Skeletal muscle cell (primary cell): Measurements from ENCODE around the gene AQP1.

Experiments
- DNase-seq: peaks from one replicate; pipeline ENCODE4 v3.0.0-alpha.2; 2010; ENCODE audit warnings: low read depth
- H3K4me3 ChIP-seq: 2 replicates; pipeline ENCODE4 v1.5.1; 2011; ENCODE audit warnings: low read depth, mild to moderate bottlenecking, control low read depth, low read length, moderate library complexity

AQP1 gene

DNA sequence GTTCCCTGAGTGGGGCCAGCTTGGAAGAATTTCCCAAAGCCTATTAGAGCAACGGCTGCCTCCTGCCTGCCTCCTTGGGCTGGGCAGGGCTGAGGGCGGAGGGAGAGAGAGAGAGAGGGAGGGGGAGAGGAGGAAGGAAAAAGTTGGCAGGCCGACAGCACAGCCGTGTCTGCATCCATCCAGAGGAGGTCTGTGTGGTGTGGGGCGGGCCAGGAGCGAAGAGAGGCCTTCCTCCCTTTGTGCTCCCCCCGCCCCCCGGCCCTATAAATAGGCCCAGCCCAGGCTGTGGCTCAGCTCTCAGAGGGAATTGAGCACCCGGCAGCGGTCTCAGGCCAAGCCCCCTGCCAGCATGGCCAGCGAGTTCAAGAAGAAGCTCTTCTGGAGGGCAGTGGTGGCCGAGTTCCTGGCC is at the start of gene AQP1:
Gene AQP1, plus strand, starts transcription at position 293 of the 409 bp plus-strand sequence. Its CDS starts 57 bp downstream, at position 350.
- DNase-seq: no peak
- H3K4me3 ChIP-seq: no peak within 1 kb of the TSS

DNA sequence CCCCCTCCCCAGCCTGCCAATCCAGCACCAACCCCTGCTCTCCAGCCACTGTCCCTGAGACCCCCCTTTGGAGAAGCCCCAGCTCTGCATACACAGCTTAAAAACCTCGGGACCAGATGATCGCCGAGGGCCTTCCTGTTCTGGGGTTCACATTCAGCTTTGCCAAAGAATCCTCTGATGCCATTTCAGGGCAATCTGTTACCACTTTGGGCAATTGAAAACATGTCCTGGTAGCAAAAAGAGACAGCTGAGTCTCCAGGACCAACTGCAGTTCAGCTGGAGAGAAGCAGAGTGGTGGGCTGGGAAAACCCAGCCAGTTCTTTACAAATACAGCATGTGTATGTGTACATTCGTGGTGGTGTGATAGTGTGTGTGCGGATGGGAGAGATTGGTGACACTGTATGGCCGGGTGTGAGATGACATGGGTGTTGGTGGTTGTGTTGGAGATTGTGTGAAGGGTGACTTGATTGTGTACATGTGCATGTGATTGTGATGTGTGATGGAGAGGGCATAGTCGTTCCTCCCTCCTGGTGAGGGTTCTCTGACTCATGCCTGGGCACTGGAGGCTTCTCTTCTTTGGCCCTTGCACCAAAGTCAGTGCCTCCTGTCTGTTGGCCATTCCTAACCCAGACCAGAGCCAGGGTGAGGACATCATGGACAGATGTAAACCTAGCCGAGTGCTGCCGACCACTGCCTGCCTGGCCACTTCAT is 48.5 kb upstream of the AQP1 start:
- no peak for DNase-seq
- no peak overlapping the region for H3K4me3 ChIP-seq

- no peak overlapping the region for H3K4me3 ChIP-seq
Measured at GRCh38 chr7:30863706-30864035, 48.0 kb upstream of the AQP1 start.

GRCh38 chr7:30864101-30864500 is 47.6 kb upstream of the AQP1 start:
- H3K4me3 ChIP-seq: no peak overlapping the region

More at GRCh38 chr7:30863706-30864035, 48.0 kb upstream of the AQP1 start:
- DNase-seq: peak; percentile 17

GRCh38 chr7:30865076-30865475 is 46.6 kb upstream of the AQP1 start:
- no peak overlapping the region for H3K4me3 ChIP-seq
- DNase-seq: no peak

More at GRCh38 chr7:30864101-30864500, 47.6 kb upstream of the AQP1 start:
- DNase-seq: no peak

DNA sequence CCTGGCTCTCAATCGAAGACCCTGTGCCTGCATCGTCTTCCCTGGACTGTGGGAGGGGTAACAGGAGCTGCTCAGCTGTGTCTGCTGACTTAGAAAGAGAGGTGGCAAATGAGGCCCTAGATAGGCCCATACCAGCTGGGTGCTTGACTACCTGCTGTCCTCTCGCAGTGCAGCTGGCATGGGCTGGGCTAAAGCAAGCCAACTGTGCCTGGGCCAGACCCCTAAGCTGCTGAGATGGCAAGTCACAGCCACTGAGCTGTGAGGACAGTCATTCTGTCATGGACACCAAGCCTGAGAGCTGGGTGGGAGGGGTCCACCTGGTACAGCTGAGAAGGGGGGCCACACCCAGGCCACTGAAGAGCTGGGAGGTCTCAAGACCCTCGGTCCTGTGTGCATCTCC is 45.8 kb upstream of the AQP1 start:
- H3K4me3 ChIP-seq: no peak overlapping the region

DNA sequence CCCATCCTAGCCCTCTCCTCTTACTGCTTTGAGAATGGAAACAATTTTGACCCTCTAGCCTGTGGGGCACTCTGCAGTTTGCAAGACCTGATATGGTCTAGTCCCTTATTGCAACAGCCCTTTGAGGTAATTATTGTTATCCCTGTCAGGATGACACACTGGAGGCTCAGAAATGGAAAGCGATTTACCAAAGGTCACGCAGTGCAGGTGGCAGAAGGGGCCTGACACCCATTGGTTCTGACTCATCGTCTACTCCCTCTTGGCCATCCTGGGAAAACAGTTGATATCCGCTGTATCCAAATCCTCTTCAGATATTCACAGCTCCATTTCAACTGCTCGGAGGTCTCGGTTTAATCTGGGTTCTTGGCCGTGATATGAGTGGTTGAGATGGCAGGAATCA is 44.7 kb upstream of the AQP1 start:
- H3K4me3 ChIP-seq: no peak overlapping the region
- DNase-seq: no peak

More for the DNA sequence above, 45.8 kb upstream of the AQP1 start:
- no peak for DNase-seq

DNA sequence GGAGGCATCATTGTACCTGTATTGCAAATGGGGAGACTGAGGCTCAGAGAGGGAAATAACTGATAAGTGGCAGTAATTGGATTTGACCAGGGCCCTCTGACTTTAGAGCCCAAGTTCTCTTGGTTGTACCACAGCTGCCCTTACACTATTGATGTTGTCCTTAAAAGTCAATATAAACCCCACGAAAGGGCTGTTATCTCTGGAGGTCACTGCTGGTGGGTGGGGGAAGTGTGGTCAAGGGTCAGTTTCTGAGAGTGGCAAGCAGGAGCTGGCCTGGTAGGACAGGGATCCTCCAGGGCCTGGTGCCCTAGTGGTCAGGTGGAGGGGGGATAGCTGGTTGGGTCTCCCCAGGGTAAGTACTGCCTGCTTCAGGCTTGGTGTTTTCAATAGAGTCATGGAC is 44.2 kb upstream of the AQP1 start:
- no peak for DNase-seq
- H3K4me3 ChIP-seq: no peak overlapping the region

DNA sequence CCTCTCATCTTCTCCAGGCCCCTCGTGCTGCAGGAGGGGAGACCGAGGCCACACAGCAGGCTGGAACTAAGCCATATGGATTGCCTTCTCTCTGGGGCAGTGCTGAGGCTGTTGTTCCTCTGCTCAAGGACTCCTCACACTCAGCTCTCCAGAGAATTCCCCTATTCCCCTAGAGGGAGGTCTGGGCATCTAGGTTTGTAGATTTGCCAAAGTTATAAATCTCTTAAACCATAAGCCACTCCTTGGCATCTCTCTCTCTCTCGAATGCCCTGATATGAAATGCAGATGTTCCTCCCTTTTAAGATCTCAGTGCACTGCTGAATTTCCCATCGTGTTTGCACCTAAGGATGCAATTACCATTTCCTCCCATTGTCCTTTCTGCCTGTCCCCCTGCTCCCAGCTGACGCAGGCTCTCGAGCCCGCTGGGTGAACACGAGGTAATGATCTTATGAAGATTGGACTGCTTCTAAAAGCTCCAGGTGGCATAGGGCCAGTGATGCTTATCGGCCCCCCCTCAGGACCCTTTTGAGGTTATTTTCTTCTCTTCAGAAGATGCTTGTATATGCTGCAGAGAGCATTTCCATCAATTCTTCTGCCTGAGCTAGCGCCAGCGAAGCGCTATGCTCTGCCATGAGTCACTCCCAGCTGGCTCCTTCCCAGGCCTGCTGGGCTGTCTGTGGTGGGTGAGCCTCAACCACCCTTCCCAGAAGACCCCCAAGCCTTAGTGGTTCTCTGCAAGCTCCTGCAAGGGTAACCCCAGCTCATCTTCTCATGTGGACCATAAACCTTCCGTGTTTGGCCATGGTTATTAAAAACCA is 41.6 kb upstream of the AQP1 start:
- H3K4me3 ChIP-seq: no peak overlapping the region
- no peak for DNase-seq

DNA sequence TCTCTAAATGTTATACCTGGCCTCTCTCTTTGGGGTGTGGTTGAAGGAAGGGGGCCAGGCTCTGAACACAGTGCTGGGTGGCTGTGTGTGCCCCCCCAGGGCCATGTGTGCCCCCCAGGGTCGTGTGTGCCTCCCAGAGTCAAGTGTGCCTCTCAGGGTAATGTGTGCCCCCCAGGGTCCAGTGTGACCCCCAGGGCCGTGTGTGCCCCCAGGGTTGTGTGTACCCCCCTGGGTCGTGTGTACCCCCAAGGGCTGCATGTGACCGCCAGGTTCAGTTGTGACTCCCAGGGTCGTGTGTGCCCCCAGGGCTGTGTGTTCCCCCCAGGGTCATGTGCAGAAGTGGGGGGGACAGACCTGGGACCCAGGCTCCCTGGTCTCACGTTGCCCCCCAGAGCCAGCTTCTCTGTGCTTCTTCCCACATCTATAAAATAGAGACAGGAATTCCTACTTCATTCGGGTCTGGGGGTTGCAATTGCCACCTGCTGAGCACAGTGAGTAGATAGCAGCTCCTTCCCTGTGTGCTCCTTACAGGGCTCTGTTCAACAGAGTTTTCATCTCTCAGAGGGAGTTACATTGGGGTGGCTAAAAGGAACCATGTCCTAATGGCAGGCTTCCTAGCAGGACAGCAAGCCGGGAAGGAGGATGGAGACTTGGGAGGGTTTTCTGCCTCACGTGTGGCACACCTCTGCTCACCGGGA is 40.7 kb upstream of the AQP1 start:
- no peak overlapping the region for H3K4me3 ChIP-seq
- DNase-seq: no peak

DNA sequence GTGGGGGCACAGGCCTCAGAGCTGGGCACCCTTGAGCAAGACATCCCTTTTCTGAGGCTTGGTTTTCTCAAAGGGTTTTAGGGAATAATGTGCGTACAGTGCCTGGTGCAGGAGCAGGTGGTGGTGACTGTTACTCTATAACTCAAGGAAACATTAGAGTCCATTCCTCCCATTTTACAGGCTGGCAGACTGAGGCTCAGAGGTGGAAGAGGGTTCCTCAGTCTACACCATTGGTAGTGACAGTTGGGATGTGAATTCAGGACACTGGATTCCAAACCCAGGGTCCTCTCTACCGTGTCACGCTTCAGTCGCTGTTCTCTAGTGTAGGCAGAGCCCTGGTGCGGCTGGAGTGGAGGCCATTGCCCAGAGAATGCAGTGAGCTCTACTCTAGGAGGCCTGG is 40.0 kb upstream of the AQP1 start:
- no peak for DNase-seq
- no peak overlapping the region for H3K4me3 ChIP-seq

DNA sequence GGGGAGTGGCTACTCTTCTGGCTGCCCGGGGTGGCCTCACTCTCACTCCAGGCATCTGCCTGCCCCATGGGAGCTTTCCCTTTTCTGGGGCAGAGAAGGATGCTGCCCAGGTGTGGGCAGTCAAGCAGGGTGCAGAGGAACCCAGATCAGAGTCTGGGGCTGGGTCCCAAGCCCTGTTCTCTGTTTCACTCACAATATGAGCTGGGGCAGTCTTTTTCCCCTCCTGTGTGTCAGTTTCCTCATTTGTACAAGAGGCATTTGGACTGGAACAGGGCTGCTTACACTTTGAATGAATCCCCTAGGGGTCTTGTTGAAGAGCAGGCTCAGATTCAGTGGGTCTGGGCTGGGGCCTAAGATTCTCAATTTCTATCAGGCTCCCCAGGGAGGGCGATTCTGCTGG is 38.4 kb upstream of the AQP1 start:
- H3K4me3 ChIP-seq: no peak overlapping the region
- no peak for DNase-seq

DNA sequence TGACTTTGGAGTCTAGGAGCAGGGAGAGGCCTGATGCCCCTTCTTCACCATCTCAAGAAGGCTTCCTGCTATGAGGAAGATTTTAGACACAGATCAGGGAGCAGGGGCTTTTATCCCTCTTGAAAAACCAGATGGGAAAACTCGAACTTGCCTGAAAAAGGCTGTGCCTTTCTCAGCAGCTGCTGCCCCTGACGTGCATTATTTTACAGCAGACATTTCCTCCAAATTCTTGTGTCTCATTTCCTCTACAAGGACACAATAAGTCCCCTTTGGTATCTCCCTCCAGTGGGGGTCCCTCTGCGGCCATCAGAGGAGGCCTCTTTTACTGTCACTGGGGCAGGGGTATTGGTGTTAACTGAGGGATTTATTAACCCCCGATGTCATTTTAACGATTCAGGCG is 38.0 kb upstream of the AQP1 start:
- no peak overlapping the region for H3K4me3 ChIP-seq
- no peak for DNase-seq

DNA sequence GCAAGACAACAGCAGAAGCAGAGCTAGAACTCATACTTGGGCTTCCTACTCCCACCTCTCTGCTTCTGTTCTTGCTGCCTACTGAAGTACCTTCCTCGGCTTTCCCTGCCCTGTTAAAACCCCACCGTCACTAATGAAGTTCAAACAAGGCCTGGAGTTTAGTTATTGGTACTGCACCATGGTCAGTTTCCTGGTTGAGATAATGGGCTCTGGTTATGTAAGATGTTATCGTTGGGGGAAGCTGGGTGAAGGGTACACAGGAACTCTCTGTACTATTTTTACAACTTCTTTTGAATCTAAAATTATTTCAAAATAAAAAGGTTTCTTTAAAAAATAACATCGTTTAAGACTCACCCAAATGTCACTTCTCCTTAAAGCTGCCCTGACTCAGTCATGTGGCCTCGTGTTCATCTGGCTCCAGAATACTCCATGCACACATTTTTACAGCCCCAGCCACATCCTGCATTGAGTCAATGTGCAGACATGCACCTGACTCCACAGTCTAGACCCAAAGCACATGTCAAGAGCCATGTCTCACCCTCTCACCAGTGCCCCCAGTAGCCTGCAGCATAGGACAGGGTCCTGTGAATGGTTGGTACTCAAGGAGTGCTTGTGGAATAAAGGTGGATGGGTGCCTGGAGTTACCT is 36.9 kb upstream of the AQP1 start:
- DNase-seq: no peak
- H3K4me3 ChIP-seq: no peak overlapping the region

- DNase-seq: no peak
- no peak overlapping the region for H3K4me3 ChIP-seq
Measured at GRCh38 chr7:30877015-30877769, 34.5 kb upstream of the AQP1 start.

GRCh38 chr7:30877993-30878392 is 33.7 kb upstream of the AQP1 start:
- no peak for DNase-seq
- H3K4me3 ChIP-seq: no peak overlapping the region

- DNase-seq: no peak
- no peak overlapping the region for H3K4me3 ChIP-seq
Measured at GRCh38 chr7:30879139-30880124, 32.2 kb upstream of the AQP1 start.

DNA sequence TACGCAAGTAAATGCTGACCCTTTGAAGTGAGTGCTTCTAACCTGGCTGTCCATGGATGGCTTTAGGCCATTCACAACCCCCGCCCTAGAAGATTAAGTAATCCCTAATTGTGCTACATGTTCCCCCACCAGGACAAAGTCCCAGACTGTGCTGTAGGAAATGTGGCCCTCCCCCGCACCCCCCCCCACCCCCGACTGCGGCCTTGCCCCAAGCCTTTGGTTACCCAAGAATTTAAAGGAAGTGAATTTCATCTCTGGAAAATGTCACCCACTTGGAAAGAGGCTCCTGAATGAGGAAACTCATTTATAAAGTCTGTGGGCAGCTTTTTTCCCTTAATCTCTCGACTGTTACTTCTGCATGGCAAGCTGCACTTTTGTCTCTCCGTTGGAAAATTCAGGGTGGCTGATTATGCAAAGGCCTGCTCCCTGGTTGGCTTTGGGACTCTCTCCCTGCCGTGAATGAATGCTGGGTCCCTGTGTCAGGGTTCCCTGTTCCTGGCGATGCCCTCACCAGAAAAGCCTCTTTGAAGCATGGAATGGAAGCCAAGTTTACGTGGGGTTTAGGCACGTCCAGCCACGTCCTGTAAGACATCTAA is 31.4 kb upstream of the AQP1 start:
- DNase-seq: no peak
- H3K4me3 ChIP-seq: no peak overlapping the region
